Peyer's patch (tissue), 4 donors: ENCODE measurements around the gene TBC1D22B. TPM values are rescaled to one million over a fixed set of nuclear protein-coding genes. Genes with fewer than 3 reads are reported as not detected.
A peak's percentile ranks its signal among the peaks of the same experiment; 100 is the strongest.

Experiments
- DNase-seq, 3 donors: peaks; one replicate each; pipeline ENCODE4 v3.0.0-alpha.2; 2017 to 2019
- H3K27ac ChIP-seq, 4 donors: fragments of 200-600 bp; sonication (generic); one replicate each; pipeline ENCODE4 v1.5.1; 2016 to 2019
- H3K27me3 ChIP-seq, 2 donors: fragments of 200-600 bp; sonication (generic); one replicate each; pipeline ENCODE4 v1.5.1; 2019
- H3K36me3 ChIP-seq, 3 donors: fragments of 200-600 bp; sonication (generic); one replicate each; pipeline ENCODE4 v1.5.1; 2016 to 2019
- H3K4me1 ChIP-seq, 4 donors: fragments of 200-600 bp; sonication (generic); one replicate each; pipeline ENCODE4 v1.5.1; 2016 to 2019
- H3K4me3 ChIP-seq, 4 donors: fragments of 200-600 bp; sonication (generic); 1 replicate in 3 of 4; 2 replicates in 1 of 4; pipeline ENCODE4 v1.5.1; 2016 to 2019; ENCODE audit warnings: mild to moderate bottlenecking in 1 of 4
- H3K9me3 ChIP-seq, 4 donors: fragments of 200-600 bp; sonication (generic); one replicate each; pipeline ENCODE4 v1.5.1; 2016 to 2019; ENCODE audit warnings: mild to moderate bottlenecking in 1 of 4
- POLR2A ChIP-seq, 2 donors: fragments of 450-650 bp; IDR thresholded peaks; one replicate each; pipeline ENCODE4 v1.5.1; 2017; ENCODE audit warnings: antibody characterized with exemption in 2 of 2, mild to moderate bottlenecking in 2 of 2, moderate library complexity in 2 of 2
- total RNA-seq, 4 donors: library from RNA; depleted of rRNA; stranded (reverse); fragments of >200 nt; gene quantifications; one replicate each; pipeline ENCODE4 v1.1.0, GENCODE V29; 2016
- TF ChIP-seq, protein P1 (sequence below), 6 experiments: fragments of 450-650 bp in 4 of 6; fragments of 200-600 bp in 2 of 6; sonication (generic) in 1 of 6; IDR thresholded peaks; one replicate each; pipeline ENCODE4 v1.5.1; 2017 to 2019; ENCODE audit warnings: antibody characterized with exemption in 6 of 6, mild to moderate bottlenecking in 3 of 6, moderate library complexity in 1 of 6

The TBC1D22B gene, protein sequence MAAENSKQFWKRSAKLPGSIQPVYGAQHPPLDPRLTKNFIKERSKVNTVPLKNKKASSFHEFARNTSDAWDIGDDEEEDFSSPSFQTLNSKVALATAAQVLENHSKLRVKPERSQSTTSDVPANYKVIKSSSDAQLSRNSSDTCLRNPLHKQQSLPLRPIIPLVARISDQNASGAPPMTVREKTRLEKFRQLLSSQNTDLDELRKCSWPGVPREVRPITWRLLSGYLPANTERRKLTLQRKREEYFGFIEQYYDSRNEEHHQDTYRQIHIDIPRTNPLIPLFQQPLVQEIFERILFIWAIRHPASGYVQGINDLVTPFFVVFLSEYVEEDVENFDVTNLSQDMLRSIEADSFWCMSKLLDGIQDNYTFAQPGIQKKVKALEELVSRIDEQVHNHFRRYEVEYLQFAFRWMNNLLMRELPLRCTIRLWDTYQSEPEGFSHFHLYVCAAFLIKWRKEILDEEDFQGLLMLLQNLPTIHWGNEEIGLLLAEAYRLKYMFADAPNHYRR
- 10 to 100 TPM; 12.4 to 23.3 (median 19.0) TPM for total RNA-seq

DNA sequence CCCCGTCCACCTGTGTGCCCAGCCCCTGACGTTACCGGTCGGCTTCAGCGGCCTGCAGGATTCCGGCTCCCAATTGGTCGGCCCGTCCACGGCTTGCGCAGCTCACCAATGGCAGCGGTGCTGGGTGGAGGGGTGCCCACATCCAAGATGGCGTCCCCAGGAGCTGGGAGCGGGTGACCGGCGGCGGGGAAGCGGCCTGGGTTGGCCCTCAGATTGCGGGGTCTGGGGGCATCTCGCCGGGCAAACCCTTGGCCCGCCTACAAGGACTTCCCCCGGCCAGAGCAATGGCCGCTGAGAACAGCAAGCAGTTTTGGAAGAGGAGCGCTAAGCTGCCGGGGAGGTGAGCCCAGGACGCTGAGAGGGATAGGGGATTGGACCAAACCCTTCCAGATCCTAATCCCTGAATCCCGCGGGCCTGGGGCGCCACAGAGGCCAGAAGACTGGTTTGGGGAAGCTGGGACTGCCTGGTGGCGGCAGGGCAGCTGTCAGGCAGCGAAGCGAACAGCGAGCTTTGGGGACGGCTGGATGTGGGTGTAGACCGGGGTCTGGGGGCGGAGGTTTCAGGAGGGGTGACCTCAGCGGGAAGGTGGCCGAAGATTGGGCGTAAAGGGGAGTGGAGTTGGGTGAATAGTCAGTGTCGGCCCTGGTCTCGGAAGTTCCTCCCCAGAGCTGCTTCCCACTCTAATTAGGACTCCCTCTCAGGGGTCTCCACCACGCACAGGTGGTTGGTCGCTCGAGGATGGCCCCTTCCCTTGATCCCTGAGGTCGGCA is at the start of gene TBC1D22B, which contains the start of gene TMEM217:
TSS of gene TBC1D22B (plus strand) at position 139 of the 771 bp plus-strand sequence. CDS start at position 285, 146 bp downstream.
TSS of gene TMEM217 (minus strand) at position 511 of the 771 bp plus-strand sequence. CDS start 39,114 bp downstream, outside the sequence.
- TF ChIP-seq POLR2A (IDR thresholded peaks at IDR 0.05): peak; percentile 50 to 80
- TF ChIP-seq, protein P1, sequence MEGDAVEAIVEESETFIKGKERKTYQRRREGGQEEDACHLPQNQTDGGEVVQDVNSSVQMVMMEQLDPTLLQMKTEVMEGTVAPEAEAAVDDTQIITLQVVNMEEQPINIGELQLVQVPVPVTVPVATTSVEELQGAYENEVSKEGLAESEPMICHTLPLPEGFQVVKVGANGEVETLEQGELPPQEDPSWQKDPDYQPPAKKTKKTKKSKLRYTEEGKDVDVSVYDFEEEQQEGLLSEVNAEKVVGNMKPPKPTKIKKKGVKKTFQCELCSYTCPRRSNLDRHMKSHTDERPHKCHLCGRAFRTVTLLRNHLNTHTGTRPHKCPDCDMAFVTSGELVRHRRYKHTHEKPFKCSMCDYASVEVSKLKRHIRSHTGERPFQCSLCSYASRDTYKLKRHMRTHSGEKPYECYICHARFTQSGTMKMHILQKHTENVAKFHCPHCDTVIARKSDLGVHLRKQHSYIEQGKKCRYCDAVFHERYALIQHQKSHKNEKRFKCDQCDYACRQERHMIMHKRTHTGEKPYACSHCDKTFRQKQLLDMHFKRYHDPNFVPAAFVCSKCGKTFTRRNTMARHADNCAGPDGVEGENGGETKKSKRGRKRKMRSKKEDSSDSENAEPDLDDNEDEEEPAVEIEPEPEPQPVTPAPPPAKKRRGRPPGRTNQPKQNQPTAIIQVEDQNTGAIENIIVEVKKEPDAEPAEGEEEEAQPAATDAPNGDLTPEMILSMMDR (IDR thresholded peaks at IDR 0.05): no peak
- peak within 1 kb of the TSS; percentile 79 to 89 (median 84) for H3K27ac ChIP-seq
- peaks cover 0 to 17% (median 0%) of the 10 kb centered on the region in 4 donors for H3K4me1 ChIP-seq
- H3K4me3 ChIP-seq: peak within 1 kb of the TSS; percentile 71 to 91 (median 86)
- H3K27me3 ChIP-seq: no peaks in the 10 kb centered on the region
- H3K9me3 ChIP-seq: no peaks in the 10 kb centered on the region
- peak; percentile 95 to 99 (median 98) for DNase-seq
- no peaks in the 10 kb centered on the region for H3K36me3 ChIP-seq

DNA sequence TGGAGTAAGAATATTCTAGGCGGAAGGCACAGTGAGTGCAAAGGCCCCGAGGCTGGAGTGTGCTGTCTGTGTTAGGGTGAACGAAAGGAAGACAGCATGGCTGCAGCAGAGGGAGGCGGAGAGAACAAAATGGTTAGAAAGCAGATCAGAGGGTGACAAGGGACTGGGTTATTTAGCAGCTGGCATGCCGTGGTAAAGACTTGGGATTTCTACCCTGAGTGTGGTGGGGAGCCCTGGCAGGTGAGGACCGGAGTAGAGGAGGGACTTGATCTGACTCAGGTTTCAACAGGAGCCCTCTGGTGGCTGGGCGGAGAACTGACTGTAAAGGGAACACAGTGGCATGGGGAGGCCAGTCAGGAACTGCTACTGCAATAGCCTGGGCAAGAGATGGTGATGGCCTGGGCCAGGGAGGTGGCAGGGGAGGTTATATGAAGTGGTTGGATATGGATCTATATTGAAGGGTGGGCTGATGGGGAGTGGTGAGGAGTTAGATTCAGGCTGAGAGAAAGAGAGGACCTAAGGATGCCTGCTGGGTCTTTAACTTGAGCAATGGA is 49.6 kb upstream of the TBC1D22B start:
- no peak for TF ChIP-seq POLR2A (IDR thresholded peaks at IDR 0.05)
- TF ChIP-seq, protein P1 (IDR thresholded peaks at IDR 0.05): peak; percentile 75 to 93 (median 88)
- H3K36me3 ChIP-seq: no peaks in the 10 kb centered on the region
- no peak overlapping the region for H3K4me3 ChIP-seq
- no peaks in the 10 kb centered on the region for H3K9me3 ChIP-seq
- DNase-seq: peak; percentile 89 to 97 (median 93)
- no peak overlapping the region for H3K27ac ChIP-seq
- H3K4me1 ChIP-seq: peaks cover 0 to 11% (median 3%) of the 10 kb centered on the region in 4 donors
- H3K27me3 ChIP-seq: no peaks in the 10 kb centered on the region

DNA sequence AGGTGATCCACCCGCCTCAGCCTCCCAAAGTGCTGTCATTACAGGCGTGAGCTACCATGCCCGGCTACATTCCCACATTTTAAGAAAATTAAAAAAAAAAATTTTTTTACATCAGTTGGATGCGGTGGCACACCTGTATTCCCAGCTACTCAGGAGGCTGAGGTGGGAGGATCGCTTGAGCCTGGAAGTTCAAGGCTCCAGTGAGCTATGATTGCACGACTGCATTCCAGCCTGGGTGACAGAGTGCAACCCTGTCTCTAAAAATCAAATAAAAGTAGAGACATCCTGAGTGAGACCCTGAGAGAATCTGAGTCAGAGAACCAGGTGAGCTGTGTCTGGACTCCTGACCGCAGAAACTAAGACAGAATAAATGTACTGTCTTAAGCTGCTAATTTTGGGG is 48.8 kb upstream of the TBC1D22B start:
- no peak for DNase-seq
- Histone ChIP-seq H3K9me3 (no peaks in the 10 kb centered on the region), H3K27me3 (no peaks in the 10 kb centered on the region), H3K4me1 (peaks cover 0 to 4% (median 2%) of the 10 kb centered on the region in 4 donors), H3K4me3 (no peak overlapping the region), H3K27ac (no peak overlapping the region), H3K36me3 (no peaks in the 10 kb centered on the region)
- TF ChIP-seq POLR2A (IDR thresholded peaks at IDR 0.05): no peak
- TF ChIP-seq, protein P1 (IDR thresholded peaks at IDR 0.05): no peak

DNA sequence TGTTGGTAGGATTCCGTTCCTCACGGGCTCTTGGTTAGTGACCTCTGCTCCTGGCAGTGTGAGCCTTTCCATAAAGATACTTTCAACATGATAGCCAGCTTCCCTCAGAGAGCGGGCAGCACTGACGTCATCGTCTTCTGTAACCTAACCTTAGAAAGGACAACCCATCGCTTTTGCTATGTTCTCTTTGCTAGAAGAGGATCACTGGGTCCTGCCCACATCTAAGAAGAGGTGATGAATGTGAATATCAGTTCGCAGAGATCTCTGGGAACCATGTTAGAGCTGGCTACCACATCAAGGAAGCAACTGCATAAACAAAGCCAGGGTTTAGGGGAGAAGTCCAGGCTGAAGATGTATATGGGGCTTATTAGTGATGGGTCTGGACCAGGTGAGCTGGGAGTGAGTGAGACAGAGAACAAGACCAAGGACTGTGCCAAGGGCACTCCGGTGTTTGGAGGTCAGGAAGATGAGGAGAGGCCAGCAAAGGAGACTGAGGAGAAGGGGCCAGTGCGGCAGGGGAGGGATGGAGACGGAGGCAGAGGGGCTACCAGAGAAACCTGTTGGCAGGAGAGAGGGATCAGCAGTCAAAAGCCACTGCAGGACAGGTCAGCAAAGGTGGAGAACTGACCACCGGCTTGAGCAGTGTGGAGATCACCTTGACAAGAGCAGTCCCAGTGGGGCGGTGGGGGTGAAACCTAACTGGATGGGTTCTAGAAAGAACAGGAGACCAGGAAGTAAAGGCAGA is 47.9 kb upstream of the TBC1D22B start:
- no peaks in the 10 kb centered on the region for H3K27me3 ChIP-seq
- TF ChIP-seq POLR2A (IDR thresholded peaks at IDR 0.05): no peak
- TF ChIP-seq, protein P1 (IDR thresholded peaks at IDR 0.05): no peak
- peak overlapping the region in 1 of 4 donors; percentile 27 for H3K27ac ChIP-seq
- no peaks in the 10 kb centered on the region for H3K36me3 ChIP-seq
- H3K4me3 ChIP-seq: no peak overlapping the region
- H3K4me1 ChIP-seq: no peaks in the 10 kb centered on the region
- H3K9me3 ChIP-seq: no peaks in the 10 kb centered on the region
- peak in 2 of 3 donors; percentile 47 to 57 for DNase-seq
